ENCODE measurements around the gene CATSPERB.

The CATSPERB gene

DNA sequence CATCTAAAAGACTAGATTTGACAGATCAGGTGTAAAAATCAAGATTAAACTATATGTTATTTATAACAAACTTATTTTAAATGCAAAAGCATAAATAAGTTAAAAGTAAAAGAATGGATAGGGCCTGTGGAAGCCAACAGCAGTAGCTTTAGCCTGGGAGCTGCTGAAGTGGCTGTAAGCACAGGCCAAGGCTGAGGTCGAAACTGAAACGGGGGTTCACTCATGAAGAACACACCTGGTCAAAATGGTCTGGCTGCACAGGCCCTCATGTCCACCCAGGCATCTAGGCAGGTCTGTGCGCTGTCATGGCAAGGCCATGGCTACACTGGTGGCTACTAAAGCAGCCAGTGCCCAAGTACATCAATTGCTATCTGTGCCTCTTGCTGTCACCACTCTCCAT lies 23.1 kb downstream of the CATSPERB start (continued):
- TF ChIP-seq, protein P1, sequence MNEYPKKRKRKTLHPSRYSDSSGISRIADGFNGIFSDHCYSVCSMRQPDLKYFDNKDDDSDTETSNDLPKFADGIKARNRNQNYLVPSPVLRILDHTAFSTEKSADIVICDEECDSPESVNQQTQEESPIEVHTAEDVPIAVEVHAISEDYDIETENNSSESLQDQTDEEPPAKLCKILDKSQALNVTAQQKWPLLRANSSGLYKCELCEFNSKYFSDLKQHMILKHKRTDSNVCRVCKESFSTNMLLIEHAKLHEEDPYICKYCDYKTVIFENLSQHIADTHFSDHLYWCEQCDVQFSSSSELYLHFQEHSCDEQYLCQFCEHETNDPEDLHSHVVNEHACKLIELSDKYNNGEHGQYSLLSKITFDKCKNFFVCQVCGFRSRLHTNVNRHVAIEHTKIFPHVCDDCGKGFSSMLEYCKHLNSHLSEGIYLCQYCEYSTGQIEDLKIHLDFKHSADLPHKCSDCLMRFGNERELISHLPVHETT (tag by site-specific recombination; IDR thresholded peaks at IDR 0.05): no peak
- TF ChIP-seq ZNF624 (tag by site-specific recombination; IDR thresholded peaks at IDR 0.05) (no peak), ZNF530 (tag by site-specific recombination; IDR thresholded peaks at IDR 0.05; ENCODE audit: low read depth) (no peak), ZNF292 (tag by site-specific recombination; IDR thresholded peaks at IDR 0.05; ENCODE audit: borderline replicate concordance, low read depth) (no peak)
- TF ChIP-seq, protein P2, sequence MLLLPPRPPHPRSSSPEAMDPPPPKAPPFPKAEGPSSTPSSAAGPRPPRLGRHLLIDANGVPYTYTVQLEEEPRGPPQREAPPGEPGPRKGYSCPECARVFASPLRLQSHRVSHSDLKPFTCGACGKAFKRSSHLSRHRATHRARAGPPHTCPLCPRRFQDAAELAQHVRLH (tag by site-specific recombination; IDR thresholded peaks at IDR 0.05): no peak

DNA sequence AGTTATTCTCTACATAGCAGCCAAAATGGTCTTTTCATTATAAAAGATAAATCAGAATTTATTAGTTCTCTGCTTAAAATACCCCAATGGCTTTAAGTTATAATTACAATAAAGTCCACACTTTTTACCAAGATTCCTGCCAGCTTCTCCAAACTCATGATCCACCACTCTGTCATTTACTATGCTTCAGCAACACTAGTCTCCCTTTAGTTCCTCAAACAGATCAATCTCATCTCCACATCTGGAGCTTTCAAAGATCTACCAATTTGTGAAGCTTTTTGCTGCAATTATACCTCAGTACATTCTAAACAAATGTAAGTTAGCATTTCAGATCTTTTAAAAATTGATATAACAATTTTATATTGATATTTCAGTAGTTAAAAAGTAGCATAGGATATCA lies 24.9 kb downstream of the CATSPERB start:
- Histone ChIP-seq H3K4me3 (ENCODE audit: low read depth, low read length) (no peak overlapping the region), H3K4me1 (ENCODE audit: control insufficient read depth, insufficient read depth, low read length) (no peaks in the 10 kb centered on the region), H3K36me3 (ENCODE audit: control insufficient read depth in 2 of 2, insufficient read depth in 1 of 2, low read length in 2 of 2) (no peaks in the 10 kb centered on the region), H3K9me3 (ENCODE audit: control insufficient read depth, insufficient read depth, low read depth, low read length) (no peaks in the 10 kb centered on the region), H3K27ac (ENCODE audit: extremely low read depth, low read depth, low read length) (no peak overlapping the region)
- TF ChIP-seq GLI2 (tag by site-specific recombination; IDR thresholded peaks at IDR 0.05; ENCODE audit: borderline replicate concordance, low read depth) (no peak), ZIC2 (tag by site-specific recombination; IDR thresholded peaks at IDR 0.05) (no peak), ZNF561 (tag by site-specific recombination; IDR thresholded peaks at IDR 0.05; ENCODE audit: borderline replicate concordance) (no peak), ZNF514 (tag by site-specific recombination; IDR thresholded peaks at IDR 0.05) (no peak), ZNF211 (tag by site-specific recombination; IDR thresholded peaks at IDR 0.05; ENCODE audit: low read depth) (no peak), ZNF302 (tag by site-specific recombination; IDR thresholded peaks at IDR 0.05; ENCODE audit: low read depth) (no peak), KLF10 (tag by site-specific recombination; IDR thresholded peaks at IDR 0.05) (no peak), SP3 (tag by site-specific recombination; IDR thresholded peaks at IDR 0.05) (no peak), ZNF707 (tag by site-specific recombination; IDR thresholded peaks at IDR 0.05) (no peak), ZNF324 (tag by site-specific recombination; IDR thresholded peaks at IDR 0.05) (no peak)
- TF ChIP-seq, protein P3, sequence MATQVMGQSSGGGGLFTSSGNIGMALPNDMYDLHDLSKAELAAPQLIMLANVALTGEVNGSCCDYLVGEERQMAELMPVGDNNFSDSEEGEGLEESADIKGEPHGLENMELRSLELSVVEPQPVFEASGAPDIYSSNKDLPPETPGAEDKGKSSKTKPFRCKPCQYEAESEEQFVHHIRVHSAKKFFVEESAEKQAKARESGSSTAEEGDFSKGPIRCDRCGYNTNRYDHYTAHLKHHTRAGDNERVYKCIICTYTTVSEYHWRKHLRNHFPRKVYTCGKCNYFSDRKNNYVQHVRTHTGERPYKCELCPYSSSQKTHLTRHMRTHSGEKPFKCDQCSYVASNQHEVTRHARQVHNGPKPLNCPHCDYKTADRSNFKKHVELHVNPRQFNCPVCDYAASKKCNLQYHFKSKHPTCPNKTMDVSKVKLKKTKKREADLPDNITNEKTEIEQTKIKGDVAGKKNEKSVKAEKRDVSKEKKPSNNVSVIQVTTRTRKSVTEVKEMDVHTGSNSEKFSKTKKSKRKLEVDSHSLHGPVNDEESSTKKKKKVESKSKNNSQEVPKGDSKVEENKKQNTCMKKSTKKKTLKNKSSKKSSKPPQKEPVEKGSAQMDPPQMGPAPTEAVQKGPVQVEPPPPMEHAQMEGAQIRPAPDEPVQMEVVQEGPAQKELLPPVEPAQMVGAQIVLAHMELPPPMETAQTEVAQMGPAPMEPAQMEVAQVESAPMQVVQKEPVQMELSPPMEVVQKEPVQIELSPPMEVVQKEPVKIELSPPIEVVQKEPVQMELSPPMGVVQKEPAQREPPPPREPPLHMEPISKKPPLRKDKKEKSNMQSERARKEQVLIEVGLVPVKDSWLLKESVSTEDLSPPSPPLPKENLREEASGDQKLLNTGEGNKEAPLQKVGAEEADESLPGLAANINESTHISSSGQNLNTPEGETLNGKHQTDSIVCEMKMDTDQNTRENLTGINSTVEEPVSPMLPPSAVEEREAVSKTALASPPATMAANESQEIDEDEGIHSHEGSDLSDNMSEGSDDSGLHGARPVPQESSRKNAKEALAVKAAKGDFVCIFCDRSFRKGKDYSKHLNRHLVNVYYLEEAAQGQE (tag by site-specific recombination; IDR thresholded peaks at IDR 0.05): no peak
- TF ChIP-seq, protein P4, sequence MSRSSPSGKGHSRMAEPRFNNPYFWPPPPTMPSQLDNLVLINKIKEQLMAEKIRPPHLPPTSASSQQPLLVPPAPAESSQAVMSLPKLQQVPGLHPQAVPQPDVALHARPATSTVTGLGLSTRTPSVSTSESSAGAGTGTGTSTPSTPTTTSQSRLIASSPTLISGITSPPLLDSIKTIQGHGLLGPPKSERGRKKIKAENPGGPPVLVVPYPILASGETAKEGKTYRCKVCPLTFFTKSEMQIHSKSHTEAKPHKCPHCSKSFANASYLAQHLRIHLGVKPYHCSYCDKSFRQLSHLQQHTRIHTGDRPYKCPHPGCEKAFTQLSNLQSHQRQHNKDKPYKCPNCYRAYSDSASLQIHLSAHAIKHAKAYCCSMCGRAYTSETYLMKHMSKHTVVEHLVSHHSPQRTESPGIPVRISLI (tag by site-specific recombination; IDR thresholded peaks at IDR 0.05): no peak
- TF ChIP-seq, protein P5, sequence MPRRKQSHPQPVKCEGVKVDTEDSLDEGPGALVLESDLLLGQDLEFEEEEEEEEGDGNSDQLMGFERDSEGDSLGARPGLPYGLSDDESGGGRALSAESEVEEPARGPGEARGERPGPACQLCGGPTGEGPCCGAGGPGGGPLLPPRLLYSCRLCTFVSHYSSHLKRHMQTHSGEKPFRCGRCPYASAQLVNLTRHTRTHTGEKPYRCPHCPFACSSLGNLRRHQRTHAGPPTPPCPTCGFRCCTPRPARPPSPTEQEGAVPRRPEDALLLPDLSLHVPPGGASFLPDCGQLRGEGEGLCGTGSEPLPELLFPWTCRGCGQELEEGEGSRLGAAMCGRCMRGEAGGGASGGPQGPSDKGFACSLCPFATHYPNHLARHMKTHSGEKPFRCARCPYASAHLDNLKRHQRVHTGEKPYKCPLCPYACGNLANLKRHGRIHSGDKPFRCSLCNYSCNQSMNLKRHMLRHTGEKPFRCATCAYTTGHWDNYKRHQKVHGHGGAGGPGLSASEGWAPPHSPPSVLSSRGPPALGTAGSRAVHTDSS (tag by site-specific recombination; IDR thresholded peaks at IDR 0.05): no peak
- TF ChIP-seq, protein P6, sequence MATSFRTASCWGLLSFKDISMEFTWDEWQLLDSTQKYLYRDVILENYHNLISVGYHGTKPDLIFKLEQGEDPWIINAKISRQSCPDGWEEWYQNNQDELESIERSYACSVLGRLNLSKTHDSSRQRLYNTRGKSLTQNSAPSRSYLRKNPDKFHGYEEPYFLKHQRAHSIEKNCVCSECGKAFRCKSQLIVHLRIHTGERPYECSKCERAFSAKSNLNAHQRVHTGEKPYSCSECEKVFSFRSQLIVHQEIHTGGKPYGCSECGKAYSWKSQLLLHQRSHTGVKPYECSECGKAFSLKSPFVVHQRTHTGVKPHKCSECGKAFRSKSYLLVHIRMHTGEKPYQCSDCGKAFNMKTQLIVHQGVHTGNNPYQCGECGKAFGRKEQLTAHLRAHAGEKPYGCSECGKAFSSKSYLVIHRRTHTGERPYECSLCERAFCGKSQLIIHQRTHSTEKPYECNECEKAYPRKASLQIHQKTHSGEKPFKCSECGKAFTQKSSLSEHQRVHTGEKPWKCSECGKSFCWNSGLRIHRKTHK (tag by site-specific recombination; IDR thresholded peaks at IDR 0.05): no peak
- CTCF ChIA-PET: no interaction called here
- POLR2A ChIA-PET: interaction anchor here (0.8 kb wide), 1 partner anchor 669 kb away, joined by 5 read pairs; no protein-coding TSS in a partner anchor

Data from HEK293 (cell line).